Measurements from ENCODE around the gene MELK. TPM values are rescaled to one million over a fixed set of nuclear protein-coding genes. Genes with fewer than 3 reads are reported as not detected.
"Not testable (repeated sequence)": the region's sequence is repeated elsewhere in the genome, so short reads cannot be mapped to it uniquely, and the experiment has no call there.

Gene MELK
- total RNA-seq (10 to 100 TPM in 1 of 5 donors, 1 to 10 TPM in 2, not detected in 2; 4.0 to 15.2 (median 4.8) TPM), polyA plus RNA-seq (1 to 10 TPM; 1.7 to 3.7 (median 3.6) TPM)
- long read RNA-seq, donor 1 = 0 reads
- long read RNA-seq, donor 2 = 0 reads
- long read RNA-seq, donor 3 = 0 reads
- long read RNA-seq, donor 4 = 0 reads
- long read RNA-seq, donor 5, partial matches to known transcripts = 0 of 1 reads
- long read RNA-seq, donor 5, other reads (novel, unspliced or antisense) = 0 of 1 reads
- long read RNA-seq, donor 6 = 0 reads
- long read RNA-seq, donor 7 = 0 reads
- long read RNA-seq, donor 8, partial matches to known transcripts = 0 of 1 reads
- long read RNA-seq, donor 8, other reads (novel, unspliced or antisense) = 0 of 1 reads
- long read RNA-seq, donor 9 = 0 reads
- long read RNA-seq, donor 10, partial matches to known transcripts = 0 of 1 reads
- long read RNA-seq, donor 10, other reads (novel, unspliced or antisense) = 0 of 1 reads

- H3K4me3 ChIP-seq = peak within 1 kb of the TSS; percentile 66 to 91 (median 77)
- peaks cover 12 to 20% (median 14%) of the 10 kb centered on the region in 4 donors for H3K4me1 ChIP-seq
- H3K27ac ChIP-seq = peak within 1 kb of the TSS; percentile 22 to 76 (median 73)
- TF ChIP-seq POLR2AphosphoS5 (IDR thresholded peaks at IDR 0.05) (peak; percentile 14 to 67 (median 52)), POLR2A (IDR thresholded peaks at IDR 0.05) (no peak), EP300 (IDR thresholded peaks at IDR 0.05) (no peak), CTCF (IDR thresholded peaks at IDR 0.05) (no peak)
- H3K27me3 ChIP-seq = no peaks in the 10 kb centered on the region
- H3K36me3 ChIP-seq = no peaks in the 10 kb centered on the region
- 0 to 1% (median 0%) methylated on average over 34 to 74 of the region's 74 CpGs for WGBS, 5 donors
- H3K9me3 ChIP-seq = no peaks in the 10 kb centered on the region
- DNase-seq = peak; percentile 81 to 93
- intact Hi-C loops (cut with DNase I; ENCODE audit: low total_unique reads) = no loop called here
Observed at GRCh38 chr9:36572515-36573418, at the start of gene MELK. TSS of gene MELK (plus strand) at chr9:36572895. CDS start at chr9:36581682, 8,787 bp downstream.

GRCh38 chr9:36530224-36530623 lies 42.5 kb upstream of the MELK start:
- intact Hi-C loops (cut with DNase I; ENCODE audit: low total_unique reads) = no loop called here
- H3K27ac ChIP-seq = no peak overlapping the region
- no peaks in the 10 kb centered on the region for H3K4me1 ChIP-seq
- no peaks in the 10 kb centered on the region for H3K27me3 ChIP-seq
- H3K4me3 ChIP-seq = no peak overlapping the region
- WGBS, 5 donors = 85 to 97% (median 89%) methylated on average over 2 of the region's 2 CpGs
- no peaks in the 10 kb centered on the region for H3K9me3 ChIP-seq
- TF ChIP-seq POLR2A (IDR thresholded peaks at IDR 0.05) (no peak), EP300 (IDR thresholded peaks at IDR 0.05) (no peak), CTCF (IDR thresholded peaks at IDR 0.05) (no peak), POLR2AphosphoS5 (IDR thresholded peaks at IDR 0.05) (no peak)
- DNase-seq = peak in 1 of 2 donors; percentile 24
- no peaks in the 10 kb centered on the region for H3K36me3 ChIP-seq

GRCh38 chr9:36532353-36532752 lies 40.3 kb upstream of the MELK start:
- 44 to 55% (median 52%) methylated on average over 3 of the region's 3 CpGs for WGBS, 5 donors
- intact Hi-C loops (cut with DNase I; ENCODE audit: low total_unique reads) = no loop called here

GRCh38 chr9:36533726-36534125 lies 39.0 kb upstream of the MELK start:
- H3K27ac ChIP-seq; H3K9me3 ChIP-seq; DNase-seq; H3K4me3 ChIP-seq; intact Hi-C loops (cut with DNase I; ENCODE audit: low total_unique reads); H3K4me1 ChIP-seq; H3K36me3 ChIP-seq; H3K27me3 ChIP-seq: not testable (repeated sequence)
- WGBS, 5 donors = 74 to 85% (median 81%) methylated on average over 6 of the region's 6 CpGs

More at GRCh38 chr9:36532353-36532752, 40.3 kb upstream of the MELK start:
- no peak for DNase-seq
- no peak overlapping the region for H3K27ac ChIP-seq
- no peak overlapping the region for H3K4me3 ChIP-seq
- H3K9me3 ChIP-seq = no peaks in the 10 kb centered on the region
- no peaks in the 10 kb centered on the region for H3K27me3 ChIP-seq
- H3K4me1 ChIP-seq = no peaks in the 10 kb centered on the region
- TF ChIP-seq EP300 (IDR thresholded peaks at IDR 0.05) (no peak), POLR2A (IDR thresholded peaks at IDR 0.05) (no peak), POLR2AphosphoS5 (IDR thresholded peaks at IDR 0.05) (no peak), CTCF (IDR thresholded peaks at IDR 0.05) (no peak)
- H3K36me3 ChIP-seq = no peaks in the 10 kb centered on the region
